HEK293 (cell line): ENCODE results near the gene C3orf49.

Experiments used
- TCF7L2 ChIP-seq: IDR thresholded peaks from 2 replicates; pipeline ENCODE4 v1.6.1; 2011; ENCODE audit warnings: low read depth, mild to moderate bottlenecking, inconsistent platforms, low read length, moderate library complexity, borderline replicate concordance
- YY1 ChIP-seq: fragments of 450-650 bp; formaldehyde crosslinking; IDR thresholded peaks from 2 replicates; pipeline ENCODE4 v1.5.1; 2018; ENCODE audit warnings: missing biosample characterization, missing genetic modification characterization
- ZNF18 ChIP-seq: fragments of 450-650 bp; formaldehyde crosslinking; IDR thresholded peaks from 2 replicates; pipeline ENCODE4 v1.5.1; 2016; ENCODE audit warnings: missing biosample characterization, missing genetic modification characterization
- ZNF23 ChIP-seq: fragments of 450-650 bp; formaldehyde crosslinking; IDR thresholded peaks from 2 replicates; pipeline ENCODE4 v1.5.1; 2016; ENCODE audit warnings: missing biosample characterization, missing genetic modification characterization, borderline replicate concordance

- TF ChIP-seq ZNF23 (tag by site-specific recombination) (no peak), YY1 (tag by site-specific recombination) (no peak), ZNF18 (tag by site-specific recombination) (no peak), TCF7L2 (no peak)
These were observed 20.6 kb upstream of the C3orf49 start for GRCh38 chr3:63798544-63798943.
